Inflammatory macrophage treated with lipopolysaccharide for 1 hour (primary cell): ENCODE data around the gene FUT7.

Experiments
- DNase-seq, 2 donors: peaks; one replicate each; pipeline ENCODE4 v3.0.0-alpha.2; 2020 to 2022

FUT7 gene

GRCh38 chr9:137000177-137000930 lies 31.5 kb downstream of the FUT7 start:
- peak; percentile 74 to 87 for DNase-seq

GRCh38 chr9:136997830-136998234 lies 34.1 kb downstream of the FUT7 start:
- DNase-seq = no peak

GRCh38 chr9:136997371-136997770 lies 34.5 kb downstream of the FUT7 start:
- no peak for DNase-seq

- peak in 1 of 2 donors; percentile 21 for DNase-seq
Observed at GRCh38 chr9:136996361-136997292, 35.3 kb downstream of the FUT7 start, which contains the start of gene CLIC3. CLIC3 (minus strand) TSS chr9:136996568; CDS start chr9:136996543, 25 bp downstream.

GRCh38 chr9:136995772-136996311 lies 36.0 kb downstream of the FUT7 start:
- no peak for DNase-seq

- no peak for DNase-seq
Observed at GRCh38 chr9:136995362-136995761, 36.5 kb downstream of the FUT7 start.

GRCh38 chr9:136994888-136995230 lies 37.0 kb downstream of the FUT7 start:
- DNase-seq = no peak

GRCh38 chr9:136994180-136994887 lies 37.6 kb downstream of the FUT7 start:
- no peak for DNase-seq

- no peak for DNase-seq
Observed at GRCh38 chr9:136992819-136993369, 39.0 kb downstream of the FUT7 start.

- DNase-seq = peak; percentile 86 to 92
Observed at GRCh38 chr9:136991993-136992818, 39.7 kb downstream of the FUT7 start, which contains the start of gene PAXX. PAXX (plus strand) TSS chr9:136992422; CDS start chr9:136992444, 22 bp downstream.

GRCh38 chr9:136990242-136990911 lies 41.5 kb downstream of the FUT7 start:
- no peak for DNase-seq

GRCh38 chr9:136988872-136989271 lies 43.0 kb downstream of the FUT7 start:
- no peak for DNase-seq

- DNase-seq = no peak
Observed at GRCh38 chr9:136985853-136986252, 46.0 kb downstream of the FUT7 start.

GRCh38 chr9:136985027-136985602 lies 46.8 kb downstream of the FUT7 start:
- no peak for DNase-seq

- DNase-seq = no peak
Observed at GRCh38 chr9:136984464-136985026, 47.3 kb downstream of the FUT7 start.

- DNase-seq = no peak
Observed at GRCh38 chr9:136983656-136984314, 48.1 kb downstream of the FUT7 start.

GRCh38 chr9:136983167-136983566 lies 48.7 kb downstream of the FUT7 start:
- DNase-seq = no peak

GRCh38 chr9:136982232-136983051 lies 49.4 kb downstream of the FUT7 start, which contains the start of gene LCNL1:
LCNL1 (plus strand) TSS chr9:136982993; CDS start chr9:136983587, 594 bp downstream.
- no peak for DNase-seq
